IPS-18a (cell line): Measurements from ENCODE around the gene MAGIX.
A peak's percentile ranks its signal among the peaks of the same experiment; 100 is the strongest.

Experiments
- H3K27ac ChIP-seq: one replicate; pipeline ENCODE4 v1.5.1; 2013; ENCODE audit warnings: low read length
- H3K27me3 ChIP-seq: one replicate; pipeline ENCODE4 v1.6.1; 2013; ENCODE audit warnings: mild to moderate bottlenecking, low read length; ENCODE audit not compliant: control insufficient read depth, insufficient read depth
- H3K36me3 ChIP-seq: one replicate; pipeline ENCODE4 v1.6.1; 2013; ENCODE audit warnings: low read depth, low read length; ENCODE audit not compliant: control insufficient read depth
- H3K4me1 ChIP-seq: one replicate; pipeline ENCODE4 v1.6.1; 2013; ENCODE audit warnings: low read depth, low read length; ENCODE audit not compliant: control insufficient read depth
- H3K4me3 ChIP-seq: one replicate; pipeline ENCODE4 v1.5.1; 2013; ENCODE audit warnings: low read length
- H3K9ac ChIP-seq: one replicate; pipeline ENCODE4 v1.6.1; 2013; ENCODE audit warnings: mild to moderate bottlenecking, low read length, moderate library complexity
- H3K9me3 ChIP-seq: one replicate; pipeline ENCODE4 v1.6.1; 2013; ENCODE audit warnings: low read depth, low read length; ENCODE audit not compliant: control insufficient read depth

The MAGIX gene

GRCh38 chrX:49187526-49187925 is 25.0 kb downstream of the MAGIX start:
- Histone ChIP-seq H3K27ac (no peak overlapping the region), H3K4me3 (no peak overlapping the region), H3K9me3 (no peaks in the 10 kb centered on the region)

GRCh38 chrX:49188468-49189076 is 26.0 kb downstream of the MAGIX start:
- Histone ChIP-seq H3K27ac (no peak overlapping the region), H3K9me3 (no peaks in the 10 kb centered on the region)

More at GRCh38 chrX:49187526-49187925, 25.0 kb downstream of the MAGIX start:
- H3K27me3 ChIP-seq = no peaks in the 10 kb centered on the region
- H3K9ac ChIP-seq = no peak overlapping the region
- H3K4me1 ChIP-seq = no peaks in the 10 kb centered on the region
- H3K36me3 ChIP-seq = no peaks in the 10 kb centered on the region

GRCh38 chrX:49189606-49190005 is 27.0 kb downstream of the MAGIX start:
- Histone ChIP-seq H3K27ac (no peak overlapping the region), H3K9me3 (no peaks in the 10 kb centered on the region), H3K4me3 (no peak overlapping the region), H3K4me1 (no peaks in the 10 kb centered on the region), H3K9ac (no peak overlapping the region), H3K27me3 (no peaks in the 10 kb centered on the region), H3K36me3 (no peaks in the 10 kb centered on the region)

More at GRCh38 chrX:49188468-49189076, 26.0 kb downstream of the MAGIX start:
- Histone ChIP-seq H3K4me3 (no peak overlapping the region), H3K9ac (no peak overlapping the region), H3K36me3 (no peaks in the 10 kb centered on the region), H3K27me3 (no peaks in the 10 kb centered on the region), H3K4me1 (no peaks in the 10 kb centered on the region)

- Histone ChIP-seq H3K36me3 (no peaks in the 10 kb centered on the region), H3K27ac (peak overlapping the region; percentile 31), H3K4me1 (no peaks in the 10 kb centered on the region), H3K4me3 (peak overlapping the region; percentile 68), H3K9ac (peak overlapping the region; percentile 66), H3K9me3 (no peaks in the 10 kb centered on the region), H3K27me3 (no peaks in the 10 kb centered on the region)
Observed at GRCh38 chrX:49190821-49191573, 28.4 kb downstream of the MAGIX start.

GRCh38 chrX:49191574-49192011 is 29.0 kb downstream of the MAGIX start:
- Histone ChIP-seq H3K36me3 (no peaks in the 10 kb centered on the region), H3K9me3 (no peaks in the 10 kb centered on the region), H3K4me1 (no peaks in the 10 kb centered on the region), H3K4me3 (peak overlapping the region; percentile 68), H3K9ac (peak overlapping the region; percentile 66), H3K27me3 (no peaks in the 10 kb centered on the region), H3K27ac (peak overlapping the region; percentile 31)

- Histone ChIP-seq H3K4me1 (no peaks in the 10 kb centered on the region), H3K4me3 (no peak overlapping the region), H3K9ac (no peak overlapping the region), H3K9me3 (peaks cover 4% of the 10 kb centered on the region), H3K36me3 (no peaks in the 10 kb centered on the region), H3K27ac (no peak overlapping the region), H3K27me3 (no peaks in the 10 kb centered on the region)
Observed at GRCh38 chrX:49192722-49193328, 30.3 kb downstream of the MAGIX start.

- H3K9ac ChIP-seq = no peak overlapping the region
Observed at GRCh38 chrX:49193542-49193964, 31.0 kb downstream of the MAGIX start.

GRCh38 chrX:49197543-49198087 is 35.1 kb downstream of the MAGIX start:
- Histone ChIP-seq H3K36me3 (no peaks in the 10 kb centered on the region), H3K4me1 (no peaks in the 10 kb centered on the region), H3K4me3 (no peak overlapping the region), H3K27ac (no peak overlapping the region), H3K27me3 (no peaks in the 10 kb centered on the region), H3K9ac (no peak overlapping the region), H3K9me3 (peaks cover 4% of the 10 kb centered on the region)

More at GRCh38 chrX:49193542-49193964, 31.0 kb downstream of the MAGIX start:
- no peak overlapping the region for H3K4me3 ChIP-seq
- no peak overlapping the region for H3K27ac ChIP-seq
- H3K36me3 ChIP-seq = no peaks in the 10 kb centered on the region
- H3K27me3 ChIP-seq = no peaks in the 10 kb centered on the region
- peaks cover 4% of the 10 kb centered on the region for H3K9me3 ChIP-seq
- H3K4me1 ChIP-seq = no peaks in the 10 kb centered on the region

GRCh38 chrX:49198540-49199314 is 36.2 kb downstream of the MAGIX start:
- Histone ChIP-seq H3K36me3 (no peaks in the 10 kb centered on the region), H3K9me3 (peaks cover 4% of the 10 kb centered on the region), H3K4me3 (peak overlapping the region; percentile 56), H3K27me3 (no peaks in the 10 kb centered on the region), H3K27ac (no peak overlapping the region), H3K4me1 (no peaks in the 10 kb centered on the region), H3K9ac (no peak overlapping the region)

GRCh38 chrX:49199315-49199595 is 36.7 kb downstream of the MAGIX start:
- Histone ChIP-seq H3K27ac (no peak overlapping the region), H3K4me3 (peak overlapping the region; percentile 56), H3K36me3 (no peaks in the 10 kb centered on the region), H3K9me3 (peaks cover 4% of the 10 kb centered on the region), H3K4me1 (no peaks in the 10 kb centered on the region), H3K9ac (no peak overlapping the region), H3K27me3 (no peaks in the 10 kb centered on the region)
